CD4-positive, alpha-beta T cell treated with Interleukin-6 for 4 hours (primary cell): ENCODE measurements around the gene CCNYL1.

ENCODE experiments used
- DNase-seq: peaks from one replicate; pipeline ENCODE4 v3.0.0-alpha.2; 2020; ENCODE audit warnings: mixed read lengths

The CCNYL1 gene

GRCh38 chr2:207767461-207768167 is 56.2 kb downstream of the CCNYL1 start:
- peak; percentile 12 for DNase-seq

GRCh38 chr2:207768168-207768865 is 56.9 kb downstream of the CCNYL1 start:
- DNase-seq = peak; percentile 28

GRCh38 chr2:207768866-207769596 is 57.6 kb downstream of the CCNYL1 start:
- peak; percentile 12 for DNase-seq

DNA sequence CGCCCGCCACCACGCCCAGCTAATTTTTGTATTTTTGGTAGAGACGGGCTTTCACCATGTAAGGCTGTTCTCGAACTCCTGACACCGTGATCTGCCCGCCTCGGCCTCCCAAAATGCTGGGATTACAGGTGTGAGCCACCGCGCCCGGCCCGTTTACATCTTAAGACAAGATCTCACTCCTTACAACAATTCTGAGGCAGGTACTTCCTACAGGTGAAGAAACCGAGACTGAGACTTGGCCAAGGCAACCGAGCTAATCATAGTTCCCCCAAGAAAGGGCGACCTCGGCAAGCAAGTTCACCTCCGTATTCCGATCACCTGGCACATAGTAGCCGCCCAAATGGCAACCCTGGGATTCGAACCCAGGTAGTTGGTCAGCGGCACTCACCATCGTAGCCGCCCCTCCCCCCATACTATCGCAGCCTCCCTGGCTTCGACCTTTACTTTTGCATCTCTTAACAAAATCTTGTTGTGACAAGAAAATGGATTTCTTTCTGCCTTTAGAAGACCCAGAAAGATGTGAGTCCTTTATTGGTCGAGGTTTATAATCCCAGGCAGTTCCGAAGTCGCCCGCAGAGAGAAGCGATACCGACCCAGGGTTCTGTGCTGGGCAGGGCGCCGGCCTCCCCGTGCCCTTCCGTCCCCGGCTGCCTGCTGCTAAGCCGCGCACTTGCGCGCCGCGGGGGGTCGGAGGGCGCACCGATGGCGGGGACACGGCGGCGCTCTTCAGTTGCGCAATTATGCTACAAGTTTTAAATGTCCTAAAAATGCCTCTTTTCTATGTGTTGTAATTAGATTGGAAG is 59.4 kb downstream of the CCNYL1 start:
- no peak for DNase-seq

DNA sequence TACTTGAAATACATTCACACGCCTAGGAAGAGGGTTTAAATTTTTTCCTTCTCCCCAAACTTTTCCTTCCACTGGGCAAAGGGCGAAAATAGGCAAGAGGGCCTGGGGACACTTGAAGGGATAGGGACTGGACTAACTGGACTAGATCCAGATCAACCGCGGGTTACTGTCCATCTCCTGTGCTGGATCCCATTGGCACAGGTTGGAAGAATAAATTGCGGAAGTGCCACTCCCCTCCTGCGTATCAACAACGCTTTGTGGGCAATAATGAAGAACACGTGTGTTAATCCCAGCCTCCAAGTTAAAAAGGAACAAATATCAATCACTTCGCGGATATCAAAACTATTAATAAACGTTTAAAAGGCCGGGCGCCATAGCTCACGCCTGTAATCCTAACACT is 60.0 kb downstream of the CCNYL1 start:
- no peak for DNase-seq

DNA sequence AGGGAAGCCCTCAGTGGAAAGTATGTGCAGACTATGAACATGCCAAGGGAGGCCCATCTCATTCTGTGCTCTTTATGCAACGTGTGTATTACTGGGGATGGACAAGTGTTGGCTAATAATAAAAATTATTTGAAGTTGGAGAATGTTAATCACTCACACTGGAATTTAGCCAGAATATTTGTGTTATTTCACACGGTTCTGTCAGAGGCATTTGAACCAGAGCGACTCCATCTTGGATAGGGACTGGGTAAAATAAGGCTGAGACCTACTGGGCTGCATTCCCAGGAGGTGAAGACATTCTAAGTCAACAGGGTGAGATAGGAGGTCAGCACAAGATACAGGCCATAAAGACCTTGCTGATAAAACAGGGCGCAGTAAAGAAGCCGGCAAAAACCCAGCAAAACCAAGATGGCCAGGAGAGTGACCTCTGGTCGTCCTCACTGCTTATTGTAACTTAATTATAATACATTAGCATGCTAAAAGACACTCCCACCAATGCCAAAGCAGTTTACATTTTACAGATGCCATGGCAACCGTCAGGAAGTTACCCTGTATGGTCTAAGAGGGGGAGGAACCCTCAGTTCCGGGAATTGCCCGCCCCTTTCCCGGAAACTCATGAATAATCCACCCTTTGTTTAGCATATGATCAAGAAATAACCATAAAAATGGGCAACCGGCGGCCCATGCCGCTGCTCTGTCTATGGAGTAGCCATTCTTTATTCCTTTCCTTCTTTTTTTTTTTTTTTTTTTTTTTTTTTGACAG is 60.8 kb downstream of the CCNYL1 start:
- no peak for DNase-seq

DNA sequence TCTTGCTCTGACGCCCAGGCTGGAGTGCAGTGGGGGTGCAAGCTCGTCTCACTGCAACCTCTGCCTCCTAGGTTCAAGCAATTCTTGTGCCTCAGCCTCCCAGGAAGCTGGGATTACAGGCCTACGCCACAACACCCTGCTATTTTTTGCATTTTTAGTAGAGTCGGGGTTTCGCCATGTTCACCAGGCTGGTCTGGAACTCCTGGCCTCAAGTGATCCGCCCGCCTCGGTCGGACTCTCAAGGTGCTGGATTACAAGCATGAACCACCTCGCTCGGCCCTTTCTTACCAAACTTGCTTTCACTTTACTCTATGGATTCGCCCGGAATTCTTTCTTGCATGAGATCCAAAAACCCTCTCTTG is 61.4 kb downstream of the CCNYL1 start:
- DNase-seq = no peak

GRCh38 chr2:207775473-207775872 is 64.0 kb downstream of the CCNYL1 start:
- no peak for DNase-seq

DNA sequence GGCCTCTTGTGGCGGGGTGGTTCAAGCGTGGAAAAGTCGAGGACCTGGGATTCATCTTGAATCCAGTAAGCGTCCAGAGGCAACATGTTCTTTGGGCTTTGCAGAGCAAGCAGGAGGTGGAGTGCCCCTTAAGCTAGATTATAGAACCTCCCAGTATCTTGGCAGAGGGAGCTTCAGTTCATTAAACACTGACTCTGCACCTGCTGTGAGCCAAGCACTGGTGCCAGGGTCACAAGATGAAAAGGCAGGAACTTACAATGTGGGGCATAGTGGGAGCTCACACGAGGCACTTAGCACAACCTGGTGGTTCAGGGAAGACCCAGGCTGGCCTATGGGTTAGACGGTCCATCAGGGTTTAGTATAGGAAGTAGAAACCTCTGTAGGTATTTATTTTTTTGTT is 65.7 kb downstream of the CCNYL1 start:
- DNase-seq = no peak

DNA sequence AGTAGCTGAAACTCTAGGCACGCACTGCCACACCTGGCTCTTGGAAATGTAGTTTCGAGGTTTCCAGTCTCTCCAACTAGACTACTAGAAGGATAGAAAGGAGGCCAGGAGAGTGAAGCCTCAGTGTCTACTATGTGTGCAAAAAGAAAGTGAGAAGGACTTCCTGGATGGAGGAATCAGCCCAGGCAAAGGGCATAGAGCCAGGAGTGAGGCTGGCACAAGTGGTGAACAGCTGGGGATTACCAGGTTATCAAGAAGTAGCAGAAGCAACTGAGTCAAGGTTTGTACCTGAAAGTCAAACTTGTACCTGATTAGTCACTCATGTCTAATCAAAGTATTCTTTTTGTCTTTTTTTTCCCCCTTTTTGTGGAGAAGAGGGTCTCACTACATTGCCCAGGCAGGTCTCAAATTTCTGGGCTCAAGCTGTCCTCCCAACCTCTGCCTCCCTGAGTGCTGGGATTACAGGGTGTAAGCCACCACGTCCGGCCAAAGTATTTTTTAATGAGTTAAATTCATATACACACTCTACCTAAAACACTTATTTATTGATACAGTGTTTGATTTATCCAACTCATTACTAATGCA is 67.0 kb downstream of the CCNYL1 start:
- no peak for DNase-seq

- no peak for DNase-seq
Measured at GRCh38 chr2:207779523-207779922, 68.1 kb downstream of the CCNYL1 start.

DNA sequence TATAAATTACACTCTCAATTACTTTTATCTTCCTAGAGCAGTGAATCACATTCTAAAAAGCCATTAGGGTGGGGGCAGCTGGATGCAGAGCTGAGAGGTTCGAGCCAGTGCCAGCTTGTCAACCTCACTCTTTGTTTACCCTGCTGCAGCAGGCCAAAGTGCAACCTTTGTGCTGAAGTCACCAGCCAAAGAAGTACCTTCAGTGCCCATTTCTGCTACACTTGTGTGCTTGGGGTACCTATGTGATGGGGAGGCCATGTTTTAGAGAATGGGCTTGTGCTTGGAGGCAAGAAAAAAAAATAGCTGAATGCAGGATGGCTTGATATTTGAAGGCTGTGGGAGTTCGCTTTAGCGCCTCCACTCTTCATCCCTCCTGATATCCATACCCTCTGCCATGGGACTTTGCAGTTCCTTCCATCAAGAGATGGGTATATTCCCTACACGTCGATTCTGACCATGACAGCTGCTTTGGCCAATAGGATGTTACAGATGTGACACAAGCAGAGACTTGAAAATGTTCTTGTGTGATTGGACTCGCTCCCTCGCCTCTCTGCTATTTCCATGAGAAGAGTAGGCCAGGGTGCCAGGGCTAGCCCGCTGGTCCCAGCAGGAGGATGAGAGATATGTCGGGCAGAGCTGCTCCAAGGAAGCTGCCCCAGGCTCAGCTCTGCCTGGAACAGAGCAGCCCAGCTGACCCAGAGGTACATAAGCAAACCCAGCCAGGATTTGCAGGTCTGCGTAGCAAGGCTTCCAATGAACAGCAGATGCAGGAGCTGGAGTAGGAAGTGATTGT is 71.0 kb downstream of the CCNYL1 start:
- DNase-seq = no peak

- no peak for DNase-seq
Measured at GRCh38 chr2:207783514-207783913, 72.1 kb downstream of the CCNYL1 start.

DNA sequence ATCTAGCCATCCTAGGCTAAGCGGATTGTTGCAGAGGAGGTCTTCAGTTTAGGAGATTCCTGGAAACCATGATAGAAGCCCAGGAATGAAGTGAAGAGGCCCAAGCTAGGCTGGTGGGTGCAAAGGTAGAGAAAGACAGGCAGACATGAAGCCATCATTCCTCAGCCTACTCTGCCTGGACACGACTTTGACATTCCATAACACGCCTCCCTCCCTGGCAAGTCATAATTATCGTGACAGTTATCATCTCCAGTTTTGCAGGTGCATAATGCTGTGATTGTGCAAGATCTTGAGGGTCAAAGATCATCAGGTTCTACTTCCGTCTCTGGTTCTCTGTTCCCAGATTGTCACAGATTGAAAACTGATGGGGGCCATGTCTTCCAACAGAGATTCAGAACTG is 73.5 kb downstream of the CCNYL1 start:
- no peak for DNase-seq

GRCh38 chr2:207787017-207787416 is 75.6 kb downstream of the CCNYL1 start:
- no peak for DNase-seq

DNA sequence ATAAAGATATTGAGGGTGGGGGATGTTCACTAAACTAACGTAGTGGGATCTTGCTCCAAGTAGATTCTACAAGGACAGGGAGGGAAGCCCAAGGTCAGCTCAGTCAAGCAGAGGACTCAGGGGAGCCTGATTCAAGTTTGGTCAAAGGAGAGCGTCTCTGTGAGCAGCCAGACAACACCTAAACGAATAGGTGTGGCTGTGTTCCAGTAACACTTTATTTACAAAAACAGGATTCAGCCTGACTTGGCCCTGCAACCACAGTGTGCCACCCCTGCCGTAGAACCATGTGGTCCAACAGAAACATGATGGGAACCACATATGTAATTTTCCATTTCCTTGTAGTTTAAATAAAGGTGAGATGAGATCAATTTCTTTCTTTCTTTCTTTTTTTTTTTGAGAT is 76.4 kb downstream of the CCNYL1 start:
- DNase-seq = no peak

GRCh38 chr2:207790898-207791297 is 79.5 kb downstream of the CCNYL1 start:
- no peak for DNase-seq

- DNase-seq = no peak
Measured at GRCh38 chr2:207791579-207792243, 80.3 kb downstream of the CCNYL1 start.

GRCh38 chr2:207792244-207792785 is 80.9 kb downstream of the CCNYL1 start:
- DNase-seq = no peak
